PC-3 (cell line): ENCODE data around the gene STAT5A.

Experiments used
- EZH2 ChIP-seq: fragments of 300-600 bp; sonication (generic); IDR thresholded peaks from one replicate; pipeline ENCODE4 v1.6.1; 2017; ENCODE audit warnings: antibody characterized with exemption, mild to moderate bottlenecking, low read length; ENCODE audit not compliant: unreplicated experiment
- EZH2phosphoT487 ChIP-seq: fragments of 300-600 bp; sonication (generic); IDR thresholded peaks from 2 replicates; pipeline ENCODE4 v1.6.1; 2018; ENCODE audit warnings: mild to moderate bottlenecking, antibody characterized with exemption, low read length, borderline replicate concordance
- TF ChIP-seq, protein P1 (sequence below): fragments of 300-600 bp; sonication (generic); conservative IDR thresholded peaks from 2 replicates; pipeline ENCODE4 v1.5.1; 2017; ENCODE audit warnings: antibody characterized with exemption, low read depth, mild to moderate bottlenecking, low read length

- TF ChIP-seq, protein P1, sequence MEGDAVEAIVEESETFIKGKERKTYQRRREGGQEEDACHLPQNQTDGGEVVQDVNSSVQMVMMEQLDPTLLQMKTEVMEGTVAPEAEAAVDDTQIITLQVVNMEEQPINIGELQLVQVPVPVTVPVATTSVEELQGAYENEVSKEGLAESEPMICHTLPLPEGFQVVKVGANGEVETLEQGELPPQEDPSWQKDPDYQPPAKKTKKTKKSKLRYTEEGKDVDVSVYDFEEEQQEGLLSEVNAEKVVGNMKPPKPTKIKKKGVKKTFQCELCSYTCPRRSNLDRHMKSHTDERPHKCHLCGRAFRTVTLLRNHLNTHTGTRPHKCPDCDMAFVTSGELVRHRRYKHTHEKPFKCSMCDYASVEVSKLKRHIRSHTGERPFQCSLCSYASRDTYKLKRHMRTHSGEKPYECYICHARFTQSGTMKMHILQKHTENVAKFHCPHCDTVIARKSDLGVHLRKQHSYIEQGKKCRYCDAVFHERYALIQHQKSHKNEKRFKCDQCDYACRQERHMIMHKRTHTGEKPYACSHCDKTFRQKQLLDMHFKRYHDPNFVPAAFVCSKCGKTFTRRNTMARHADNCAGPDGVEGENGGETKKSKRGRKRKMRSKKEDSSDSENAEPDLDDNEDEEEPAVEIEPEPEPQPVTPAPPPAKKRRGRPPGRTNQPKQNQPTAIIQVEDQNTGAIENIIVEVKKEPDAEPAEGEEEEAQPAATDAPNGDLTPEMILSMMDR, result no peak
- TF ChIP-seq EZH2 (no peak), EZH2phosphoT487 (no peak)
These were observed 58.9 kb downstream of the STAT5A start for GRCh38 chr17:42347198-42347597.
